DND-41 (cell line): ENCODE data around the gene RAB4A.

Source experiments
- CTCF ChIP-seq: IDR thresholded peaks from 2 replicates; pipeline ENCODE4 v1.5.1; 2012; ENCODE audit warnings: borderline replicate concordance, low read length, moderate library complexity, mild to moderate bottlenecking; ENCODE audit not compliant: poor library complexity, severe bottlenecking; ENCODE audit errors: extremely low read depth
- EZH2 ChIP-seq: IDR thresholded peaks from 3 replicates; pipeline ENCODE4 v1.6.1; 2012; ENCODE audit warnings: borderline replicate concordance, low read depth, mild to moderate bottlenecking, moderate library complexity, low read length, inconsistent platforms; ENCODE audit not compliant: severe bottlenecking

- no peak for TF ChIP-seq CTCF
- TF ChIP-seq EZH2: no peak
Observed at GRCh38 chr1:229309074-229309473, 38.2 kb downstream of the RAB4A start.
